Stimulated activated CD8-positive, alpha-beta memory T cell treated with anti-CD3 and anti-CD28 coated beads, Interleukin-15, amount 100 ng/mL, for 4 hours (primary cell): ENCODE measurements around the gene FRAS1.
"Not testable (repeated sequence)": the region's sequence is repeated elsewhere in the genome, so short reads cannot be mapped to it uniquely, and the experiment has no call there.

Source experiments
- DNase-seq, 2 donors: peaks; one replicate each; pipeline ENCODE4 v3.0.0-alpha.2; 2020; ENCODE audit warnings: low read depth in 2 of 2

FRAS1 gene

DNA sequence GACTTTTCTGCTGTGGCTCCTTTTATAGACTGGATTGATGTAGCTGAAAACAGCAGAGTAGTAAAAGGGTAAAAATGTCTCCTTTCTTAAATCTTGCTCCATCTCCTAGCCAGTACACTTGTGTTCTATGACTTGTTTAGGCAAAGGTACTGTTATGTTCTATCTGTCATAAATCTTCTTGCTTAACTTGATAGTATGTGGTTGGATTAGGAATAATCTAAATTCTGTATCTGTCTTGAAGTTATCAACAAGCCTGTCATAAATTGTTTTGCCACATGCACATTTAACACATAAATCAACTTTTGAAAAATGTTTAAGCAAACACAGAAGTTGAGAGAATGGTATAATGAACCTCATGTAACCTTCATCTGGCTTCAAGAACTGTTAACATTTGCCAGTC is 157.0 kb downstream of the FRAS1 start:
- no peak for DNase-seq

DNA sequence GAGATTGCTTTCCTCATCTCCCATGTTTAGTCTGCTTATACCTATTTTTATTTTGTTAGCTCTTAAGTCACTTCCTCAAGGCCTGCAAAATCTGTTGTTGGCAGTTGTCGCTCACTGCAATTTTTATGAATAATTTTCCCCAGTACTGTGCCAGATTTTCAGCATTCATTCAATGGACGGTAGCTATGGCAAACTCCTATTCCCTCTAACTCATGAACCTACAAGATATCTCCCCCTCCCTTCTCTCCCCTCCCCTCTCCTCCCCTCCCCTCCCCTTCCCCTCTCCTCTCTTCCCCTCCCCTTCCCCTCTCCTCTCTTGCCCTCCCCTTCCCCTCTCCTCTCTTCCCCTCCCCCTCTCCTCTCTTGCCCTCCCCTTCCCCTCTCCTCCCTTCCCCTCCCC is 160.4 kb downstream of the FRAS1 start:
- no peak for DNase-seq

DNA sequence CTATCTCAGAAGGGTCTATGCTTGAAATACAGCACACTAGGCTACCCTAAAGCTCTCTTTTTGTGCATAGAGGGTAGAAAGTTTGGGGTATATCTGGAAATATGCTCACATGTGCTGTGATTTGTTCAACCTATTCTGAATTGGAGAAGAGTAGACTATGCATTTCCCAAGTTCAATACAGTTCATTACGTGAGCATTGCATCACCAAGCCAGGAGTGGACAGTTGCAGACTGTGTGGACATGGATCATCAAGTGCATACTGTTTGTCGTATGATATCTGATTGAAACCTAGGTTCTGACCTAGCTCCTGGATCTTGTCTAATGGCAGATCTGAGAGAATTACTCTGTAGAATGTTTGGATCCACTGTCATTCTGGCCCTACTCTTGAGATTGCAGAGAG is 161.1 kb downstream of the FRAS1 start:
- DNase-seq = no peak

DNA sequence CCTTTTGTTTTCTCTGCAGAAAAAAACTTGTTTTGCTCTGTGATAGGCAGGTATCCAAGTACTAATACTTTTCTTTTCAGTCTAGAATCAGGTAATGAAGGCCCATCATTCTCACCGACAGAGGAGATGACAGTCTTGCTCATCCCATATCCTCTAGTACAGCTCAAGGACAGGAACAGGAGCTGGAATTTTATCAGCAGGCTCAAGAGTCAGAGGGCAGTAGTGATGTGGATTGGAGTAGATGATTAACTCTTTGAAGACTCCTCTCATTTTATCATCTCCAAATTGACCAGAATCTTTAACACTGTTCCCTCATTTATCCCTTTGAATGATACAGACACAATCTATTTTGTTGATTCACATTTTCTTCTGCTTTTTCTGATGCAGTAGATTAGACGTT is 162.7 kb downstream of the FRAS1 start:
- DNase-seq = no peak

DNA sequence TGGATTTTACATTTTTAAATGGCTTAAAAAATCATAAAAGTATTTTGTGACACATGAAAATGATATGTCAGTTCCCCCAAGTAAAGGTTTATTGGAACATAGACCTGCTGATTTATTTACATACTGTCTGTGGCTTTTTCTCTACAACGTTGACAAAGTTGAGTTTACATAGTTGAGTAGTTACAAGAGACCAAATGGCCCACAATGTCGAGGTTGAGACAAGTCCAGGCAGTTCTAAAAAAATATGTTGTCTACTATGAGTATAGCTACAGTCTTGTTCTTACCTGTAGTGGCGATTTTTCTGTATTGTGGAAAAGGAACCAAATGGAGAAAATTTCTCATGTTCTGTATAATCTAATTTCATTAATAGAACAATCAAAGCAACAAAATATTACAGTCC is 163.2 kb downstream of the FRAS1 start:
- DNase-seq = no peak

DNA sequence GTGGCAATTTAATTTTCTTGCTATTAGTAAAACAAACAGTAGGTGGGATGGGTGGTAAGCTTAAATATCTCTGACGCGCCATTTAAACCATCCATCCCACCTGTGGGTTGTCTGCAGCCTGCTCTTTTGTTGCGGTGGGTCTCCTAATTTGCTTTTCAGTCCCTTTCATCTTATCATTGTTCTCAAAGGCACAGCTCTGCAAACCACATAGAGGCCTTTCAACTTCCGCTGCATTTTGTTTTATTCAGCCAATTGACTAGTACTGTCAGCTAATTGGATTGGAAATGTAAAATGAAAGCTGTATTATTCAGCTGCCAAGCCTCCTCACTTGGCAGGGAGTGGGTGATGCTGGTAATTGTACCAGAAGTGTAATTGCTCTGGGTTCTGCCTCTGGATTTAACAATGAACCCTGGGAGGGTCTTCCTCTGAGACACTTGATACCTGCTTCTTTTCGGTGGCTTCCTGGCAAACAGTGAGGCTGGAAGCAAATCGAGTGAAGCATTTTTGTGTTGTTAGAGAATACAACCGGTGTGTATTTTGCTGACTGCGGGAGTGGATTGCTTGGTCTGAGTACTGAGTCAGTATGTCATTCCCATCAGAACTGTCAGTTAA is 165.6 kb downstream of the FRAS1 start:
- no peak for DNase-seq

DNA sequence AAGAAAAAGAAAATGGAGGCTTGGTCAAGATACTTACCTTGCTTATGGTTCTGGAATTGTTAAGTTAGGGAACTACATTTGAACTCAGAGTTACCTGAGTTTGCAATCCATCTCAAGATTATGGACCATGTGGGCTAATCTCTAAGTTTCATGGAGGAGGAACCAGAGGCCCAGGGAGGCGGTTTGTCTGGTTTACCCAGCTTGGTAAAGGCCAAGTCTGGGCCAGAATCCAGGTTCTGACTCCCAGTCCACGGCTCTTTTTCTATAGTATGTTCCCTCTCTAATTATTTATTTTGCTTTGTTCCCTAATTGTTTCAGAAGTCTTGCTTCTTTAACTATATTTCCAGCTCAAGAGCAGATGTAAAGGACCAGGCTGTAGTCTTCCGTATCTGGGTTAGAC is 168.1 kb downstream of the FRAS1 start:
- DNase-seq = no peak

DNA sequence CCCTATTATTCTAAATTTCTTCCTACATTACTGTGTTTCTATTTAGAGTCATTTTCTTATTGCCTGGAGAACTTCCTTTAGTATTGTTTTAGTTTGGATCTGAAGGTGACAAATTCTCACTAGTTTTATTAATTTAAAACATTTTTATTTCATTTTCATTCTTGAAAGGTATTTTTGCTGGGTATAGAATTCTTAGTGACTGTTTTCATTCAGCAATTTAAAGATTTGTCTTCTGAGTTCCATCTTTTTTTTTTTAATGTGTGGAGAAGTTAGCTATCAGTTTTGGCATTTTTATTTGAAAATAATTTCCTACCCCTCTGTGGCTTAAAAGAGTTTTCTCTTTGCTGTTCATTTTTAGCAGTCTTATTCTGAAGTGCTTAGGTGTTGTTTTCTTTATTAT is 169.2 kb downstream of the FRAS1 start:
- DNase-seq = no peak

DNA sequence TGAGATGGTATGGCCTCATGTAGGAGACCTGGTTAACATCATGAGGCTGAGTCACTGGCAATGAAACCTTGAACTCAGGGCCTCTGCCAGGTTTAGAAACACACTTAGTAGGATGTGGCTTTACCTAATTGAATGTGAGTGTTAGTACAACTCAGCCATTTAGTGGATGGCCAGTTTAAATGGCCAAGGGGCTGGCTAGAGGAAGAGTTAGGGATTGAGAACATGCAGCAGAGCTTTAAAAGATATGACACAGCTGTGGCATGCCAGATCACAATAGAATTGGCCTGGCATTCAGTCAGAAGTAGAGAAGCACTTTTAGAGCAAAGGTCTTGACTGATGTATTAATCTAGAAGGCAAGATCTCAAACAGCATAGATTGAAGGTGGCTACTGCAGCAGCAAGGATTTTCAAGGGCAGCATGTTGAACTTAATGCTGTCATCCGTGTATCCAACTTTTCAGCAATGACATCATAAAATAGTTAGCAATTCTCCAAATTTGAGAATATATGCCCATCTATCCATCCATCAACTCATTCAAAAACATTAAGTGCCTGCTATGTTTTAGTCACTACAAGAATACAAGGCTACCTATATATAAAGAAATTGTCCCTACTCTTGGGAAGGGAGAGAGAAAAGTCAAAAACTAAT is 170.4 kb downstream of the FRAS1 start:
- no peak for DNase-seq

DNA sequence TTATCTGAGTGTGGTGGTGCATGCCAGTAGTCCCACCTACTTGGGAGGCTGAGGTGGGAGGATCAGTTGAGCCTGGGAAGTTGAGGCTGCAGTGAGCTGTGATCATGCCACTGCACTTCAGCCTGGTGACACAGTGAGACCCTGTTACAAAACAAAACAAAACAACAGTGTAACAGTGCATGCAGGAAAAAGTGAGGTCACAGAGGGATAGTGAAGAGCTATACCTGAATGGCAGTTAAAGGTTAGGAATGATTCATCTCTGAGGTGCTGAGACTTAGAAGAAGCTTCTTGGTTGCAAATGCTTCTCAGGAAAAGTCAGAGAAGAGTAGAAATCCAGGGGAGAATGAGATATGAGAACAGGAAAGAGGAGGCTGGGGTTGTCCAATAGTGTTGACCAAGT is 178.7 kb downstream of the FRAS1 start:
- no peak for DNase-seq

DNA sequence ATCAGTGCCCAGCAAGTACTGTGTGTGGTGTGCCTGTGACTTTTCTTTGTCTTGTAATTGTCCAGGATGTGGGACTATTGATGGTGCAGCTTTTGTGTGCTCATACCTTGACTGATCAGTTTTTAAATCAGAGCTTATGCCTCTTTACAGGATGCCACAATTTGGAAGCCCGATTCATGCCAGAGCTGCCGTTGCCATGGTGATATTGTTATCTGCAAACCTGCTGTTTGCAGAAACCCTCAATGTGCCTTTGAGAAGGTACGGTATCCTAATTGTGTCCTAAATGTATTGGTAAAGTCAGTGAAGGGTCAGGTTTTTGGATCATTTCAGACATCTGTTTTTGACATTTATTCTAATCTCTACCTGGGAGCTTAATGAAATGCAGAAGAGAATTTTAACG is 180.2 kb downstream of the FRAS1 start:
- no peak for DNase-seq

DNA sequence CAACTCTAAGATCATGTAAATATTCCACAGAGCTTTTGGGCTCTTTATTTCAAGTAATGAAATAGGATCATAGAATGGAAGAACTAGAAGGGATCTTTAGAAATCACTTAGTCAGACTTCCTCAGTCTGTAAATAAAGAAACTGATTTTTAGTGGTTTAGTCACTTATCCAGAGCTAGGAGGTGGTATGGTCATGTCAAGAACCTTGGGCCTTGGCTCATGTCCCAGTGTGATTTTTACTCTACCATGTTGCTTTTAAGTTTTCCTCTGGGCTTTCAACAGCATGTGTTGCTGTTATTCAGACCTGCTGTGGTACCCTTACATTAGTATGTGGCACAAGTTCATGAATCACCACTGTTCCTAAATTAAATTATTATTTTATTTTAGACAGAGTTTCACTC is 184.9 kb downstream of the FRAS1 start:
- DNase-seq = no peak

DNA sequence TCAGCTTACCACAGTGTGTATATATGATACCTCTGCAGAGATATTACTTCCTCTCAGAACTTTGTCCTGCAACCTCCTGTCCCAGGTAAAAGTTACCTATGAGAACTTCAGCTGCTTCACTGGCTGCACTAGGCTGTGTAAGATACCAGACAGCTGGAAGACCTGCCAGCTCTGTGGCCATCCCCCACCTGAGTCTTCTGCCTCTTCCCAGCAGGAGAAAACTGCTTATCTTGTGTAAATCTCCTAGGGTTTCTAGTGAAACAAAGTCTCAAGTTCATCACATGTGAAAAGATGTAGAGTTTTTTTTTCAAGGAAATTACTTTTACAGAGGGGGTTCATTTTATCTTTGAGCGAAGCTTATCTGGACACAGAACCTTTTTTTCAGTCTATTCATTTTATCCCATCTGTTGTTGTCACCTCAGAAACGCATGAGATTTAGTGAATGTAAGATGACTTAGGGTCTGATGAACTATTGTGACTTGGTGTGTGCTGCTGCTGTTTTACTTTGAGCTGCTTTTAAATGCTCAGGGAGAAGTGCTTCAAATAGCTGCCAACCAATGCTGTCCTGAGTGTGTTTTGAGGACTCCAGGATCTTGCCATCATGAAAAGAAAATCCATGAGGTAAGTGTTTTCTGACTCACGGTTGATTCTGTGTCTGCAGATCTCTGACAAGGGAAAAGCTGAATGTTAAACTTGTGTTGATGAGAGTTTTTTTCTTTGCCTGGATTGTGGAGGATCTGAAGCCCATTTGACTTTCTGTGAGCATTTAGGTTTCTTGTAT is 187.8 kb downstream of the FRAS1 start:
- DNase-seq = no peak

DNA sequence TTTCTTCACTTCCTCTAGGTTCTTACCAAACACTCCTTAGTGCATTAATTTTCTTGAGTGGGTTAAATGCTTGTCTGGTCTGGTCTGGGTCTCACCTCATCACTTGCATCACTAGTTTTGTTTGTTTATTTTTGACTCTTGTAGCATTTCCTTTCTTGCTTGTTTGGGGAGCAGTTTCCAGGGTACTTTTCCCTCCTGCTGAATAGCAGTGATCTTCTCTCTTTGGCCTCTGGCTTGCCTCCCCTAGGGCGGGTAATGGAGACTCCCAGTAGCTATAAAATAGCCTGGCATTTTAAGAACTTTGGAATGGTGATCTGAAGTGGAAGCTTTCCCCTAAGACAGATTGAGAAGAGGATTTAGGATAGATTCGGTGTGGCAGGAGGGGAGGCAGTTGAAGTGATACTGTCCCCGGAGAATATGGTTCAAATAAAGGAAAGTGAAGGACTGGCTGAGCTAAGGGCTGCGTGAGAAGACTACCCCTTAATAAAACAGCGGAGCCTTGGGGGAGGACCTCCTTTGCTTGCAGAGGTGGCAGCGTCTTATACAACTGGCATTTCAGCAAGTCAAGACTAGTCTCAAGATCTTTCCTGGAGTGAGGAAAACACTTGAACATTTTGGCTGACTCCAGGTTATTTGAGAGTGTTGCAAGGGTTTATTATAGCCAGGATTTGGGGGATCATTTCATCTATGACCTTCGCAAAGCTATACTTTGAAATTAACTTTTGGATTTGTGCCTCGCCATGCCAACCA is 190.6 kb downstream of the FRAS1 start:
- no peak for DNase-seq

DNA sequence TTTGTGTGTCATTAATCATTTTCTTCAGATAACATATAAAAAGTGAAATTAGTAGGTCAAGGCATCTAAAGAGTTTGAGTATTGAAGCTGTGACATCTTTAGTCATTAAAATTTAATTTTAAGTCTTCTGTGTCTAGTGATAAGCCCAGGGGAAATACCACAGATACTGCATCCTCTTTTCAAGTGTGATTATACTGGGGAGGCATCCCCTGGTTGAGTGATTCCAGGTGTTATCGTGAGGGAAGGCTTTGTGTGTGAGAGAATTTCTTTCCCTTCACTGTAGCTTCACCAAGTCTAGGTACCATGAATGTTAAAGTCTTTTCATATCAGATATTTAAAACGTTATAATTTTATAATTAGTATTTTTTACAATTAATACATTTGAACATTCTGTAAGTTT is 193.4 kb downstream of the FRAS1 start:
- DNase-seq = no peak

DNA sequence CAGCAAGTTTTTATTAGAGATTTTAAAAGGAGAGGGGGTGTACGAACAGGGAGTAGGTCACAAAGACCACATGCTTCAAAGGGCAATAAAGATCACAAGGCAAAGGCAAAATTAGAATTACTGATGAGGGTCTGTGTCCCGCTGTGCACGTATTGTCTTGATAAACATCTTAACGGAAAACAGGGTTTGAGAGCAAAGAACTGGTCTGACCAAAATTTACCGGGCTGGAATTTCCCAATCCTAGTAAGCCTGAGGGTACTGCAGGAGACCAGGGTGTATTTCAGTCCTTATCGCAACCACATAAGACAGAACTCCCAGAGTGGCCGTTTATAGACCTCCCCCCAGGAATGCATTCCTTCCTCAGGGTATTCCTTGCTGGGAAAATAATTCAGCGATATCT is 195.7 kb downstream of the FRAS1 start:
- DNase-seq = not testable (repeated sequence)

DNA sequence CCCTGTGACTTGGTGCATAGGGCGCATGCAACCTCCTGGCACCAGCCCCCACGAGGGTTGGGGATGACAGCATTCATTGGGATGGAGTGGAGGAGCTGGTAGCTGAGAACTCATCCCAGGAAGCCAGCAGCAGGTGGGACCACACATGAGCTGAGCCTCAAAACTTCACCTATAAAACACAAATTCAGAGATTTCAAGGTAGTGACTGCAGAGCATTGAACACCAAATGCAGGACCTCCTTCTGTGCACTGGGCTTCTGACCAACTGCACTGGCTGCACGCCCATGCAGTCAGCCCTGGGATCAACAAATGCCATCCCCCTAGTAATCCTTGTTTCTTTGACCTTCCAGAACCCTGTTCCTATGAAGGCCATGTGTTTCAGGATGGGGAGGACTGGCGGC is 197.8 kb downstream of the FRAS1 start:
- DNase-seq = no peak

DNA sequence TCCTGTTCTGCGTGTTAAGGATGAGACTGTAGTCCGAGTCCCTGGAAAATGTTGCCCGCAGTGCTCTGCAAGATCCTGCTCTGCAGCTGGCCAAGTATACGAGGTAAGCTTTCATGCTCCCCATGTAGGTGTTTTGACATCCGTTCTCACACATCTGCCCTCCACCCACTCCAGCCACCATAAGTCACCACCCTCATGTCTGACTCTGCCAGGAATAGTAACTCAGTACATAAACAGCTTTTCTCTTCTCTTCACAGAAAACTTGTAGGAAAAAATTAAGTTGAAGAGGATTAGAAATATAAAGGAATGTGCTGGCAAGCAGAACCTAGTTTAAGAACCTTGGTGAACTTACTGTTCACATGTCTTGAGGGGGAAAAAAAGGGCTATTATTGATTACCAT is 207.9 kb downstream of the FRAS1 start:
- DNase-seq = no peak

DNA sequence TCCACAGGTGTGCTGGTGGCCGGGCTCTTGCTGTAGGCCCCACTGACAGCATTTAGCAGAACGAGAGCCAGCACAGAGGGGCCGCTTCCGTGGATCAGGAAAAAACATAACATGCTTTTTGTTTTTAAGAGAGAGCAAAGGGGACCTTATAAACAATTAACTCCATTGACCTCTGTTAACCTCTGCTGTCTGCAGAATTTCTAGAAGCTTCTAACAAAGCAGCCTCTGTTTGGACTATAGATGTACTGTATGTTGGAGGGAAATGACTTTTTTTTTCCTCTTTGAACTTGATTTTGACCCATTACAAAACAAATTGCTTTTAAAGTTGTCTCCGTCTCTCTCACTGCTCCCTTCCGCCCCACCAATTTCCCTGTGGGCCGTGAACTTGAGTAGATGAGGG is 210.7 kb downstream of the FRAS1 start:
- DNase-seq = no peak

DNA sequence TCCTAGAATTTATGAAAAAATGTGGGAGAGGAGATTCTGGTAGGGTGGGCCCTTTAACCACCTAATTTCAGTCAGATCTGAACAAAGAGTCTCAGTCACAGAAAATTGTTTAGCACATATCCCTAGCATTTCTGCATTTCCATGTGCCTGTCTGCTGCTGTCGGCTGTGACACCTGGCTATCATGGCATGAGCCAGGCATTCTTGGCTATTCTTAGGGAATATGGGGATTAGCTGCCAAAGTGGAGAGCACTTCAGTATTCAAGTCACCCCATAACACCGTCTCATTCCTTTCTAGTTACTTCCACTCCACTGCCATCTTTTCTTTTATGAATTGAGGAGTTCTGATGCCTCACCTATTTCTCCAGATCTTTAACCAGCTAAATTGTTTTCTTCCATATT is 211.5 kb downstream of the FRAS1 start:
- DNase-seq = no peak

DNA sequence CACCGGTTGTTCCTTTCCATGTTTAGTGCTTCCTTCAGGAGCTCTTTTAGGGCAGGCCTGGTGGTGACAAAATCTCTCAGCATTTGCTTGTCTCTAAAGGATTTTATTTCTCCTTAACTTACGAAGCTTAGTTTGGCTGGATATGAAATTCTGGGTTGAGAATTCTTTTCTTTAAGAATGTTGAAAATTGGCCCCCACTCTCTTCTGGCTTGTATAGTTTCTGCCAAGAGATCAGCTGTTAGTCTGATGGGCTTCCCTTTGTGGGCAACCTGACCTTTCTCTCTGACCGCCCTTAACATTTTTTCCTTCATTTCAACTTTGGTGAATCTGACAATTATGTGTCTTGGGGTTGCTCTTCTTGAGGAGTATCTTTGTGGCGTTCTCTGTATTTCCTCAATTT is 218.3 kb downstream of the FRAS1 start:
- DNase-seq = not testable (repeated sequence)

DNA sequence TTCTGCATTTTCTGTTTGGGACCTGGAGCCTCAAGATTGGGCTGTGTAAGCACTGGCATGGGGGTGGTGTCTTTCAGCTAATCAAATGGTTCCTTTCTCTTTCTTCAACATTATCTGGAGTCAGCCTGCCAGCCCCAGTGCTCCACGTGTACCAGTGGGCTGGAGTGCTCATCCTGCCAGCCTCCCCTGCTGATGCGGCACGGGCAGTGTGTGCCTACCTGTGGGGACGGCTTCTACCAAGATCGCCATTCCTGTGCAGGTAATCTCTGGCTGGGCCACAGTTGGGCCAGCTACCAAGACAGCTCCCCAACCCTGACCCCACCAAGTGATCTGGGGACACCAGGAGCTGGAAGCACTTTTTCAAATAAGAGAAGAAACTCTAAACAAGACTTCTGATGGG is 229.2 kb downstream of the FRAS1 start:
- DNase-seq = no peak

DNA sequence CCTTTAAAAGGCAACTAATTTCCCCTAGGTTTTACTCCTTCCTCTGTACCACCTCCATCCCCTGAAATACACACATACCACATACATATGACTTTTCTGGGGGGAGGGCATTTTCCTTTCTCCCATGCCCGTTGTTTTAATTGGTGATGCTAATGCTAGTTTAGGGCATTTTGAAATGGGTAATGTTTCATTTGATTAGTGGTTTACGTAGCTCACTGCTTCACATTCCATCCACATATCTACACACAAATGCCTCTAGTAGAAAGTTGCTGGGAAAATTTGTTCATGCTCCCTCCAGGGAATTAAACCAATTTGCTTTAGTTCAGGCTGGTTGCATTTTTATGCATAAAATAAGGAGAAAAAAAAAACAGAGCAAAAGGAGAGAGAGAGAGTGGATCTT is 231.2 kb downstream of the FRAS1 start:
- no peak for DNase-seq
